HL-60 (cell line): ENCODE data around the gene GSTA2.
"Not testable (repeated sequence)": the region's sequence is repeated elsewhere in the genome, so short reads cannot be mapped to it uniquely, and the experiment has no call there.

Experiments
- GABPA ChIP-seq: IDR thresholded peaks from 2 replicates; pipeline ENCODE4 v1.6.1; 2012; ENCODE audit warnings: low read depth
- POLR2AphosphoS5 ChIP-seq: IDR thresholded peaks from 2 replicates; pipeline ENCODE4 v1.6.1; 2012; ENCODE audit warnings: low read depth
- REST ChIP-seq: IDR thresholded peaks from 2 replicates; pipeline ENCODE4 v1.6.1; 2012; ENCODE audit warnings: low read depth; ENCODE audit not compliant: insufficient replicate concordance
- SPI1 ChIP-seq: IDR thresholded peaks from 2 replicates; pipeline ENCODE4 v1.6.1; 2012; ENCODE audit warnings: low read depth, mild to moderate bottlenecking, borderline replicate concordance
- TF ChIP-seq, protein P1 (sequence below): IDR thresholded peaks from one replicate; pipeline ENCODE4 v1.5.1; 2011; ENCODE audit warnings: low read length, control low read depth, inconsistent platforms; ENCODE audit not compliant: insufficient read depth

GRCh38 chr6:52782696-52783274 is 19.5 kb upstream of the GSTA2 start:
- TF ChIP-seq, protein P1, sequence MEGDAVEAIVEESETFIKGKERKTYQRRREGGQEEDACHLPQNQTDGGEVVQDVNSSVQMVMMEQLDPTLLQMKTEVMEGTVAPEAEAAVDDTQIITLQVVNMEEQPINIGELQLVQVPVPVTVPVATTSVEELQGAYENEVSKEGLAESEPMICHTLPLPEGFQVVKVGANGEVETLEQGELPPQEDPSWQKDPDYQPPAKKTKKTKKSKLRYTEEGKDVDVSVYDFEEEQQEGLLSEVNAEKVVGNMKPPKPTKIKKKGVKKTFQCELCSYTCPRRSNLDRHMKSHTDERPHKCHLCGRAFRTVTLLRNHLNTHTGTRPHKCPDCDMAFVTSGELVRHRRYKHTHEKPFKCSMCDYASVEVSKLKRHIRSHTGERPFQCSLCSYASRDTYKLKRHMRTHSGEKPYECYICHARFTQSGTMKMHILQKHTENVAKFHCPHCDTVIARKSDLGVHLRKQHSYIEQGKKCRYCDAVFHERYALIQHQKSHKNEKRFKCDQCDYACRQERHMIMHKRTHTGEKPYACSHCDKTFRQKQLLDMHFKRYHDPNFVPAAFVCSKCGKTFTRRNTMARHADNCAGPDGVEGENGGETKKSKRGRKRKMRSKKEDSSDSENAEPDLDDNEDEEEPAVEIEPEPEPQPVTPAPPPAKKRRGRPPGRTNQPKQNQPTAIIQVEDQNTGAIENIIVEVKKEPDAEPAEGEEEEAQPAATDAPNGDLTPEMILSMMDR = not testable (repeated sequence)
- not testable (repeated sequence) for TF ChIP-seq POLR2AphosphoS5, REST, GABPA, SPI1
